Left ventricle myocardium inferior (tissue), 1 donor: Measurements from ENCODE around the gene ARHGEF16. TPM values are rescaled to one million over a fixed set of nuclear protein-coding genes. Genes with fewer than 3 reads are reported as not detected.

ENCODE experiments used
- DNase-seq: peaks from one replicate; pipeline ENCODE4 v3.0.0-alpha.2; 2020
- H3K27ac ChIP-seq: fragments of 200-600 bp; replicated peaks from 2 replicates; pipeline ENCODE4 v1.8.0; 2021
- H3K27me3 ChIP-seq: fragments of 200-600 bp; 2 replicates; pipeline ENCODE4 v1.8.0; 2021; ENCODE audit warnings: low read depth
- H3K36me3 ChIP-seq: fragments of 200-600 bp; 2 replicates; pipeline ENCODE4 v1.8.0; 2021
- H3K4me1 ChIP-seq: fragments of 200-600 bp; 2 replicates; pipeline ENCODE4 v1.8.0; 2021
- H3K4me3 ChIP-seq: fragments of 200-600 bp; 2 replicates; pipeline ENCODE4 v1.8.0; 2021; ENCODE audit warnings: mild to moderate bottlenecking, moderate library complexity
- H3K9me3 ChIP-seq: fragments of 200-600 bp; replicated peaks from 2 replicates; pipeline ENCODE4 v1.8.0; 2021
- intact Hi-C: fragments of 100-400 bp; cut with micrococcal nuclease; formaldehyde crosslinking; loops from one replicate; pipeline ENCODE4 v1.11.0; 2022
- total RNA-seq: library from RNA; stranded (reverse); fragmentation: NEBNext Ultra II Directional; extraction: Animal tissue kit (Norgen Biotek cat#: 25700); gene quantifications from one replicate; pipeline ENCODE4 v1.2.1, GENCODE V29; 2021
- TF ChIP-seq, protein P1 (sequence below): fragments of 200-600 bp; IDR thresholded peaks from 2 replicates; pipeline ENCODE4 v1.8.0; 2021; ENCODE audit warnings: antibody characterized with exemption, mild to moderate bottlenecking, borderline replicate concordance
- donor health status: DM: no; HTN: yes; CAD: no; lungs with severe emphysema.

Gene ARHGEF16
- total RNA-seq, 1 donor from 2014 or later = 0.52 TPM

DNA sequence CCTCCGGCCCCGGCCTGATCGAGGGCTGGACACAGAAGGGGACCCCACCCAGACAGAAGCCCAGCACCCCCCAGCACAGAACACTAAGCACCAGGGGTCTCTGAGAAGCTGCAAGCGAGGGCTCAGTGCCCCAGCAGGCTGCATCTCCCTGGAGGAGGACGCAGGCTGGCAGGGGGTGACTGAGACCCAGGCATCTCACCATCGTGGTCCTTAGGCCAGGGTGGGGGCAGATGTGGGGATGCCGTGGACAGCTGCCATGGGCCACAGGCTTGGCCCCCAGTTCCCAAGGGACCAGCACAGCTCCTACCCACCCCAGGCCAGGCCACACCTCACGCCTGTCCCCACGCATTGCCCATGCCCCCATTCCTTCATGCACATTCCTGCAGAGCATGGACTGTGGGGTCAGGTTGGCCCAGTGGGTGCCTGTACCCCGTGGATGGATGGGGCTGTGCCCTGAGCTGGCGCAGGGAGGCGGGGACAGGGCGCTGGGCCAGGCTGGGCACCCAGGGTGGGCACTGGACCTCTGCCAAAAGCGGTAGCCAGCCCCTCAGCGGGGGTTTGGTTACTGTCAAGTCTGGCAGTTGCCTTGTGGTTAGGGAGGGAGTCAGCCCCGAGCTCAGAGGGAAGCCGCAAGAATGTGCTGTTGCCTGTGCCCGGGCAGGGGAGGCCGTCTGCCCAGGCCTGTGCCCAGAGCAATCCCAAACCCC is 61.5 kb downstream of the ARHGEF16 start:
- Histone ChIP-seq H3K27me3 (no peaks in the 10 kb centered on the region), H3K36me3 (no peaks in the 10 kb centered on the region), H3K9me3 (no peaks in the 10 kb centered on the region), H3K4me1 (no peaks in the 10 kb centered on the region), H3K4me3 (no peak overlapping the region), H3K27ac (no peak overlapping the region)
- intact Hi-C loops = no loop called here
- TF ChIP-seq, protein P1, sequence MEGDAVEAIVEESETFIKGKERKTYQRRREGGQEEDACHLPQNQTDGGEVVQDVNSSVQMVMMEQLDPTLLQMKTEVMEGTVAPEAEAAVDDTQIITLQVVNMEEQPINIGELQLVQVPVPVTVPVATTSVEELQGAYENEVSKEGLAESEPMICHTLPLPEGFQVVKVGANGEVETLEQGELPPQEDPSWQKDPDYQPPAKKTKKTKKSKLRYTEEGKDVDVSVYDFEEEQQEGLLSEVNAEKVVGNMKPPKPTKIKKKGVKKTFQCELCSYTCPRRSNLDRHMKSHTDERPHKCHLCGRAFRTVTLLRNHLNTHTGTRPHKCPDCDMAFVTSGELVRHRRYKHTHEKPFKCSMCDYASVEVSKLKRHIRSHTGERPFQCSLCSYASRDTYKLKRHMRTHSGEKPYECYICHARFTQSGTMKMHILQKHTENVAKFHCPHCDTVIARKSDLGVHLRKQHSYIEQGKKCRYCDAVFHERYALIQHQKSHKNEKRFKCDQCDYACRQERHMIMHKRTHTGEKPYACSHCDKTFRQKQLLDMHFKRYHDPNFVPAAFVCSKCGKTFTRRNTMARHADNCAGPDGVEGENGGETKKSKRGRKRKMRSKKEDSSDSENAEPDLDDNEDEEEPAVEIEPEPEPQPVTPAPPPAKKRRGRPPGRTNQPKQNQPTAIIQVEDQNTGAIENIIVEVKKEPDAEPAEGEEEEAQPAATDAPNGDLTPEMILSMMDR = no peak
- DNase-seq = no peak

DNA sequence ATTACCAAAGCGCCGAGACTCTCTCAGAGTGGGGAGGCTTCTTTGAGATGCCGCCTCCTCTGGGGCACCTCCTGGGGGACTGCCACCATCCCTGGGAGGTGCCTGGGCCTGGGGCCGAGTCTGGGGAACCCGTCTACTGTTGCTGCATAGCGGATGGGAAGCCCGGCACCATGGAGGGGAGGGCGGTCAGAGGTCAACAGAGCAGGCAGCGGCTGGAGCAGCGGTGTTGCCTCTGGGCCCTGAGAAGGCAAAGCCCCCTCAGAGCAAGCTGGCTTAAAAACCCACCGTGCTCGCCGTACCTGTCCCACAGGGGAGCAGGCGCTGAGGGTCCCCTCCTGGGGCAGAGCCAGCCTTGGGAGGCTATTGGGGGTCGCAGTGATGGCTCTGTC is 62.0 kb downstream of the ARHGEF16 start:
- H3K4me3 ChIP-seq = no peak overlapping the region
- DNase-seq = no peak
- no peaks in the 10 kb centered on the region for H3K4me1 ChIP-seq
- TF ChIP-seq, protein P1 = no peak
- intact Hi-C loops = no loop called here
- H3K27me3 ChIP-seq = no peaks in the 10 kb centered on the region
- no peaks in the 10 kb centered on the region for H3K9me3 ChIP-seq
- H3K36me3 ChIP-seq = no peaks in the 10 kb centered on the region
- H3K27ac ChIP-seq = no peak overlapping the region

DNA sequence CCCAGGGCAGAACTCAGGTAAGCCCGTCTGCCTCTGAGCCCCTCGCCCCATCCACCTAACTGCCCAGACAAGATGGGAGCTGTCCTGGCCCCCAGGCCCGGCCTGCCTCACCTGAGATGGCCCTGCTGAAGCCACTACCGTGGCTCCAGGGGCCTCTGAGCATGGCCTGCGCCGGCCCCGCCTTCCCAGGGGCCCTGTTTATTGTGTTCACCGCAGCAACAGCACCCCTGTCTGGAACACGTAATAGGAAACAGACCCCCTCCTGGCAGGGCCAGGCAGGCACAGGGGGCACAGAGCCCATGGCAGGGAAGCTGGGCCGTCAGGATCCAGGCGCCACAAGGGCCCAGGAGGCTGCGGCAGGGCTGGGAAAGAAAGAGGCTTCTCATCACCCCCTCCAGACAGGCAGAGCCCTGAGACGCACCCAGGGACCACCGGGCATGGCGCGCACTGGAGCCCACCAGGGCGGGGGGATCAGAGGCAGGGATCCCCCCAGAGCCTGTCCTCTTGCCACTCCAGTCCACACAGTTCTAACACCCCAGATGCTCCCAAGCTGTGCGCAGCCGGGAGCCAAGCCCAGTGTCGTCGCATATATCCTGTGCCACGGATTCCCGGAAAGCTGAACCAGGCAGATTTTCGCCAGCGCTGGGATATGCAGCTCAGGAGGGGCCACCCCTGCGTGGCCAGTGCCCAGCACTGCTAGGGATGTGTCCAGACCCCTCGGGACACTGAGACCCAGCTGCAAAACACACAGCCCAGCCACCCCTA is 62.6 kb downstream of the ARHGEF16 start:
- Histone ChIP-seq H3K36me3 (no peaks in the 10 kb centered on the region), H3K27me3 (no peaks in the 10 kb centered on the region), H3K27ac (no peak overlapping the region), H3K9me3 (no peaks in the 10 kb centered on the region), H3K4me3 (no peak overlapping the region), H3K4me1 (no peaks in the 10 kb centered on the region)
- no peak for DNase-seq
- TF ChIP-seq, protein P1 = no peak
- intact Hi-C loops = no loop called here

DNA sequence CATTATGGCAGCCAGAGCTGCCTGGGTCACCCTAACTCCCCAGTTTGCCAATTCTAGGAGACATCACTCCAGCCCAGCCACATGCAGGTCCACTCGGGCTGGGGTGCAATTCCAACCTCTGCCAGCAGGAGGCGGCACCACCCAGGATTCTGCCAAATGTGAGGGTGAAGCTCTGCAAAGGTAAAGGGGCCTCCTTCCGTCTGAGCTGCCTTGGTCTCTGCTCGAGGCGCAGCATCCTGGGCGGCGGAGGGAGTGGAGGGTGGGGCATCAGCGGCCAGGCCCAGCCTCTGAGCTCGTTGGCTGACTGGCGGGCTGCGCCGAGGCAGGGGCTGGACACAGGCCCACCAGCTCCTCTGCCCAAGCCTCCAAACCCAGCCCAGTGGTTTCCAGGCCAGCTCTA is 63.8 kb downstream of the ARHGEF16 start:
- H3K36me3 ChIP-seq = no peaks in the 10 kb centered on the region
- TF ChIP-seq, protein P1 = peak; percentile 61
- no peak overlapping the region for H3K4me3 ChIP-seq
- H3K4me1 ChIP-seq = no peaks in the 10 kb centered on the region
- no peaks in the 10 kb centered on the region for H3K9me3 ChIP-seq
- no peak for DNase-seq
- no peak overlapping the region for H3K27ac ChIP-seq
- H3K27me3 ChIP-seq = no peaks in the 10 kb centered on the region
- intact Hi-C loops = no loop called here

DNA sequence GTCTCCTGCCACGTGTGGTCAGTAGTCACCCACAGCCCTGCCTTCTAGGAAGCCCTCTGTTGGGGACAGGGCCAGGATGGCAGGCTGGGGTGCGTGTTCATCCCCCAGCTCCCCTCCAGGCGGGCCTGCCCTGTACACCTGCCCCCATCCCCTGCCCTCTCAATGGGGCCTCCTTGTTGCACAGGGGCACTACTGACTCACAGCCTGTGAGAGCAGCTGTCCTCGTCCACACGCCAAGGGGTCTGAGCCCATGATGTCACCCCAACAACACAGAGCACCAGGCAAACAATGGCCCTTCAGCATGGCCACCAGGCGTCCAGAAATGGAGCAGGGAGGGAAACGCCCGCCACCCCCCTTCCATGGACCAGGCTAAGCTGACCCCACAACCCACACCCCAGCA is 64.3 kb downstream of the ARHGEF16 start:
- H3K27ac ChIP-seq = no peak overlapping the region
- no peaks in the 10 kb centered on the region for H3K36me3 ChIP-seq
- no peaks in the 10 kb centered on the region for H3K4me1 ChIP-seq
- intact Hi-C loops = no loop called here
- no peak overlapping the region for H3K4me3 ChIP-seq
- TF ChIP-seq, protein P1 = no peak
- no peak for DNase-seq
- no peaks in the 10 kb centered on the region for H3K9me3 ChIP-seq
- H3K27me3 ChIP-seq = no peaks in the 10 kb centered on the region
